ENCODE results near the gene CLK3. TPM values are rescaled to one million over a fixed set of nuclear protein-coding genes. Genes with fewer than 3 reads are reported as not detected.
"Not testable (repeated sequence)": the region's sequence is repeated elsewhere in the genome, so short reads cannot be mapped to it uniquely, and the experiment has no call there.

CLK3 gene
- polyA plus RNA-seq, 1 of the 3 experiments (the other 2 are of a cell fraction) = 67.7 TPM

DNA sequence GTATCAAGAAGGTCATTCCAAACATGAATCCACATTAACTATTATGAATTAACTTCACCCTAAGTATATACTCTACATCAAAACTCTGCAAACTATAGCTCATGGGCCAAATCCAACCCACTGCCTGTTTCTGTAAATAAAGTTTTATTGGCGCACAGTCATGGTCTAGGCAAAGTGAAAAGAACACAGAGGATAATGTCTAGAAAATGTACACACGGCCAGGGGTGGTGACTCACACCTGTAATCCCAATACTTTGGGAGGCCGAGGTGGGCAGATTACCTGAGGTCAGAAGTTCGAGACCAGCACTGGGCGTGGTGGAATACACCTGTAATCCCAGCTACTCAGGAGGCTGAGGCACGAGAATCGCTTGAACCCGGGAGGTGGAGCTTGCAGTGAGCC is 45.6 kb downstream of the CLK3 start:
- not testable (repeated sequence) for H3K27me3 ChIP-seq (ENCODE audit: insufficient read depth); H3K9ac ChIP-seq; H3K36me3 ChIP-seq (replicated peaks in 1 of 2; ENCODE audit: control insufficient read depth in 1 of 2, insufficient read depth in 2 of 2, low read length in 1 of 2); H2AFZ ChIP-seq (ENCODE audit: low read depth); H3K4me1 ChIP-seq (ENCODE audit: control insufficient read depth in 1 of 2, insufficient read depth in 2 of 2, low read depth in 1 of 2, low read length in 1 of 2); DNase-seq; H3K27ac ChIP-seq (ENCODE audit: low read depth in 2 of 2, low read length in 1 of 2); H3K9me2 ChIP-seq; H3F3A ChIP-seq (replicated peaks; ENCODE audit: insufficient read depth); H3K4me2 ChIP-seq; H3K4me3 ChIP-seq (ENCODE audit: low read depth in 2 of 2, low read length in 1 of 2); H3K9me3 ChIP-seq
- CTCF ChIA-PET = interaction anchor here (1.2 to 1.6 kb wide), 2 partner anchors 101 to 108 kb away, joined by 3 to 4 read pairs; no protein-coding TSS in a partner anchor
- POLR2A ChIA-PET = interaction anchor here (0.5 kb wide), 1 partner anchor 23 kb away, joined by 3 read pairs; no protein-coding TSS in a partner anchor
- WGBS (ENCODE audit: low lambda C conversion rate) = 91% methylated on average over 6 of the region's 8 CpGs
- Histone ChIP-seq H3K79me2 (ENCODE audit: insufficient read depth) (peaks cover 68% of the 10 kb centered on the region), H4K20me1 (ENCODE audit: insufficient read depth) (peaks cover 26% of the 10 kb centered on the region)

DNA sequence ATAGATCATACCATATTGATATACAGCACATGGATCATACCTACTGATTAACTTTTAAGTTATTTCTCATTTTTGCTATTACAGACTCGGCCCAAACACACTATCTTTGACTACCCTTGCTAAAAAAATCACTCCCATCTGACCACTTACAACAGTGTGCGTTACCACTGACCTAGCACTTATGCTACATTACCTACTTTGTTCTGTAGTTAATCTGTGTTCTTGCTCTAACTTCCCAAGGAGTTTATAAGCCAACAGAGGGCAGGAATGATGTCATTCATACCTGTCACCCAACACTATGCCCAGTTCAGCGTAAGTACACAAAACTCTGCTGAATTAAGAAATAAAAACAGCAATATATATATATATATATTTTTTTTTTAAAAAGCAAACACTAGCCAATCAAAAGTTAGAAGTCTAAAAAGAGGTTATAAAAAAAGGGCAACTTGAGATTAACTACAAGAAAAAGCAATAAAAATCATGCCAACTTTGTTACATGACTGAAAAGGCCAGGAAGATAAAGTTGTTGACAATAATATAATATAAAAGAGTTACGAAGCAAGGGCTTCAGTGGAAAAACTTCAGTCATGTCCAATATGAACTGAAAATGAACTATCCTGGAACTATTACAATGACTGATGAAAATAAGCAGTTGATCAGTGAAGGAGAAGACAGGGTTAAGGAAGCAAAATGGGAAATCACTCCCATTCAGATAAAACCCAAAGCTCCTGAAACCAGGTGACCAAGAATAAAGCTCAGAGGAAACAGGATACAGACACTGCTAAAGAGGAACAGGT is 46.6 kb downstream of the CLK3 start:
- ChIA-PET CTCF (interaction anchor here (0.7 to 2.1 kb wide), 8 partner anchors 28 to 108 kb away, joined by 3 to 10 read pairs (median 4); partner anchors contain the start of gene EDC3), POLR2A (no interaction called here)
- Histone ChIP-seq H2AFZ (ENCODE audit: low read depth) (no peak overlapping the region), H3K9ac (no peak overlapping the region), H3K4me1 (ENCODE audit: control insufficient read depth in 1 of 2, insufficient read depth in 2 of 2, low read depth in 1 of 2, low read length in 1 of 2) (peaks cover 1 to 7% of the 10 kb centered on the region in 2 experiments; a peak in 2 of 4 replicates), H3K27ac (ENCODE audit: low read depth in 2 of 2, low read length in 1 of 2) (no peak overlapping the region), H3K36me3 (replicated peaks in 1 of 2; ENCODE audit: control insufficient read depth in 1 of 2, insufficient read depth in 2 of 2, low read length in 1 of 2) (peaks cover 3 to 7% of the 10 kb centered on the region in 2 experiments), H3K79me2 (ENCODE audit: insufficient read depth) (peaks cover 63% of the 10 kb centered on the region), H3K9me3 (no peaks in the 10 kb centered on the region), H3F3A (replicated peaks; ENCODE audit: insufficient read depth) (peaks cover 7% of the 10 kb centered on the region), H3K4me2 (no peak overlapping the region), H3K27me3 (ENCODE audit: insufficient read depth) (no peaks in the 10 kb centered on the region), H3K9me2 (no peaks in the 10 kb centered on the region), H4K20me1 (ENCODE audit: insufficient read depth) (peaks cover 22% of the 10 kb centered on the region), H3K4me3 (ENCODE audit: low read depth in 2 of 2, low read length in 1 of 2) (no peak overlapping the region)
- no peak for DNase-seq
- TF ChIP-seq NRF1 (IDR thresholded peaks at IDR 0.05; ENCODE audit: low read depth, low read length) = no peak
- no peak for TF ChIP-seq RAD21 (IDR thresholded peaks at IDR 0.05; ENCODE audit: low read length)
- TF ChIP-seq, protein P1, sequence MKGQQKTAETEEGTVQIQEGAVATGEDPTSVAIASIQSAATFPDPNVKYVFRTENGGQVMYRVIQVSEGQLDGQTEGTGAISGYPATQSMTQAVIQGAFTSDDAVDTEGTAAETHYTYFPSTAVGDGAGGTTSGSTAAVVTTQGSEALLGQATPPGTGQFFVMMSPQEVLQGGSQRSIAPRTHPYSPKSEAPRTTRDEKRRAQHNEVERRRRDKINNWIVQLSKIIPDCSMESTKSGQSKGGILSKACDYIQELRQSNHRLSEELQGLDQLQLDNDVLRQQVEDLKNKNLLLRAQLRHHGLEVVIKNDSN (IDR thresholded peaks at IDR 0.05; ENCODE audit: borderline replicate concordance, low read depth) = no peak
- TF ChIP-seq GABPA (IDR thresholded peaks at IDR 0.05; ENCODE audit: low read depth) = no peak
- 95% methylated on average over 4 of the region's 4 CpGs for WGBS (ENCODE audit: low lambda C conversion rate)

DNA sequence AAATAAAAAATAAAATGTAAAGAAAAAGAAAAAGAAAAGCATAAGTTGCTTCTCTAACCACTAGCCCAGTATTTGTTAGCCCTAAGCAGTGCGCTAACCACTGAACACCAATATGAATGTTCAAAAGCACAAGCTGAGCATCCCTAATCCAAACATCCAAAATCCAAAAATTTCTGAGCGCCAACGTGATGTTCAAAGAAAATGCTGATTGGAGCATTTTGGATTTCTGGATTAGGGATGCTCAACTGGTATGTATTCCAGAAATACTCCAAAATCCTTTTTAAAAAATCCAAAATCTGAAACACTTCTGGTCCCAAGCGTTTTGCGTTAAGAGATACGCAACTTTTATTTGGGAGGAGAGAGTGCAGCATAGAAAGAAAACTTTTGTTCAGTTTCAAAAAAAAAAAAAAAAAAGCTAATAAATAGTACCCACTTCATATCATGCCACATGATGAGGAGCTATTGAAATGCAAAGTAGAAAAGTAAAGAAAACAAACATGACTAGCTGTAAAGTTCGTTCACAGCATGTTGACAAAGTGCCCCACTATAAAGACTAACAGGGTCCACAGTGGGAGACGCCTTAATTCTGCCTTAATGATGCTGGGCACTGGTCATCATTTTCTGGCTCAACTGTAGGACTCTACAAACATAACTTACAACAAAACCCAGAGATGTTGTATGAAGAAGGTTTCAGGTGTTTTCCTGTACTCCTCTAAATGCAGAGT is 47.8 kb downstream of the CLK3 start:
- Histone ChIP-seq H3K4me3 (ENCODE audit: low read depth in 2 of 2, low read length in 1 of 2) (no peak overlapping the region), H3K36me3 (replicated peaks in 1 of 2; ENCODE audit: control insufficient read depth in 1 of 2, insufficient read depth in 2 of 2, low read length in 1 of 2) (peaks cover 10 to 12% of the 10 kb centered on the region in 2 experiments), H3K79me2 (ENCODE audit: insufficient read depth) (peaks cover 62% of the 10 kb centered on the region), H3K9me2 (no peaks in the 10 kb centered on the region), H3K9me3 (no peaks in the 10 kb centered on the region), H4K20me1 (ENCODE audit: insufficient read depth) (peaks cover 22% of the 10 kb centered on the region), H3K4me2 (no peak overlapping the region; the same call in 1 of the 2 replicates), H3K9ac (no peak overlapping the region), H2AFZ (ENCODE audit: low read depth) (no peak overlapping the region), H3K4me1 (ENCODE audit: control insufficient read depth in 1 of 2, insufficient read depth in 2 of 2, low read depth in 1 of 2, low read length in 1 of 2) (peaks cover 0 to 7% of the 10 kb centered on the region in 2 experiments; a peak in 1 of 4 replicates), H3K27me3 (ENCODE audit: insufficient read depth) (no peaks in the 10 kb centered on the region), H3K27ac (ENCODE audit: low read depth in 2 of 2, low read length in 1 of 2) (no peak overlapping the region), H3F3A (replicated peaks; ENCODE audit: insufficient read depth) (peaks cover 7% of the 10 kb centered on the region)
- no peak for DNase-seq
- TF ChIP-seq, protein P2, sequence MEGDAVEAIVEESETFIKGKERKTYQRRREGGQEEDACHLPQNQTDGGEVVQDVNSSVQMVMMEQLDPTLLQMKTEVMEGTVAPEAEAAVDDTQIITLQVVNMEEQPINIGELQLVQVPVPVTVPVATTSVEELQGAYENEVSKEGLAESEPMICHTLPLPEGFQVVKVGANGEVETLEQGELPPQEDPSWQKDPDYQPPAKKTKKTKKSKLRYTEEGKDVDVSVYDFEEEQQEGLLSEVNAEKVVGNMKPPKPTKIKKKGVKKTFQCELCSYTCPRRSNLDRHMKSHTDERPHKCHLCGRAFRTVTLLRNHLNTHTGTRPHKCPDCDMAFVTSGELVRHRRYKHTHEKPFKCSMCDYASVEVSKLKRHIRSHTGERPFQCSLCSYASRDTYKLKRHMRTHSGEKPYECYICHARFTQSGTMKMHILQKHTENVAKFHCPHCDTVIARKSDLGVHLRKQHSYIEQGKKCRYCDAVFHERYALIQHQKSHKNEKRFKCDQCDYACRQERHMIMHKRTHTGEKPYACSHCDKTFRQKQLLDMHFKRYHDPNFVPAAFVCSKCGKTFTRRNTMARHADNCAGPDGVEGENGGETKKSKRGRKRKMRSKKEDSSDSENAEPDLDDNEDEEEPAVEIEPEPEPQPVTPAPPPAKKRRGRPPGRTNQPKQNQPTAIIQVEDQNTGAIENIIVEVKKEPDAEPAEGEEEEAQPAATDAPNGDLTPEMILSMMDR (IDR thresholded peaks at IDR 0.05) = no peak
- TF ChIP-seq ELF1 (IDR thresholded peaks at IDR 0.05) (no peak), EP300 (IDR thresholded peaks at IDR 0.05; ENCODE audit: borderline replicate concordance in 1 of 2, low read depth in 1 of 2, low read length in 1 of 2) (no peak), EZH2phosphoT487 (IDR thresholded peaks at IDR 0.05; ENCODE audit: borderline replicate concordance, low read depth) (no peak), GATA2 (CRISPR knock-in tag; IDR thresholded peaks at IDR 0.05) (no peak), RAD21 (IDR thresholded peaks at IDR 0.05; ENCODE audit: low read length) (no peak), MXI1 (IDR thresholded peaks at IDR 0.05; ENCODE audit: low read depth, low read length) (no peak), NFIC (IDR thresholded peaks at IDR 0.05; ENCODE audit: borderline replicate concordance) (no peak), POLR2AphosphoS5 (IDR thresholded peaks at IDR 0.05; ENCODE audit: low read depth, low read length) (no peak), YY1 (IDR thresholded peaks at IDR 0.05; ENCODE audit: low read depth) (no peak), FOXM1 (IDR thresholded peaks at IDR 0.05; ENCODE audit: low read depth) (no peak)
- TF ChIP-seq, protein P3, sequence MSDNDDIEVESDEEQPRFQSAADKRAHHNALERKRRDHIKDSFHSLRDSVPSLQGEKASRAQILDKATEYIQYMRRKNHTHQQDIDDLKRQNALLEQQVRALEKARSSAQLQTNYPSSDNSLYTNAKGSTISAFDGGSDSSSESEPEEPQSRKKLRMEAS (IDR thresholded peaks at IDR 0.05; ENCODE audit: low read depth) = no peak
- TF ChIP-seq, protein P4, sequence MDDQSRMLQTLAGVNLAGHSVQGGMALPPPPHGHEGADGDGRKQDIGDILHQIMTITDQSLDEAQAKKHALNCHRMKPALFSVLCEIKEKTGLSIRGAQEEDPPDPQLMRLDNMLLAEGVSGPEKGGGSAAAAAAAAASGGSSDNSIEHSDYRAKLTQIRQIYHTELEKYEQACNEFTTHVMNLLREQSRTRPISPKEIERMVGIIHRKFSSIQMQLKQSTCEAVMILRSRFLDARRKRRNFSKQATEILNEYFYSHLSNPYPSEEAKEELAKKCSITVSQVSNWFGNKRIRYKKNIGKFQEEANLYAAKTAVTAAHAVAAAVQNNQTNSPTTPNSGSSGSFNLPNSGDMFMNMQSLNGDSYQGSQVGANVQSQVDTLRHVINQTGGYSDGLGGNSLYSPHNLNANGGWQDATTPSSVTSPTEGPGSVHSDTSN (IDR thresholded peaks at IDR 0.05) = no peak
- CTCF ChIA-PET = interaction anchor here (0.7 to 2.1 kb wide), 4 partner anchors 29 to 107 kb away, joined by 3 to 10 read pairs (median 7); no protein-coding TSS in a partner anchor
- 96% methylated on average over 8 of the region's 8 CpGs for WGBS (ENCODE audit: low lambda C conversion rate)
- POLR2A ChIA-PET = no interaction called here

Measured in SK-N-SH (cell line).